ENCODE measurements around the gene TMEM98.

TMEM98 gene, protein sequence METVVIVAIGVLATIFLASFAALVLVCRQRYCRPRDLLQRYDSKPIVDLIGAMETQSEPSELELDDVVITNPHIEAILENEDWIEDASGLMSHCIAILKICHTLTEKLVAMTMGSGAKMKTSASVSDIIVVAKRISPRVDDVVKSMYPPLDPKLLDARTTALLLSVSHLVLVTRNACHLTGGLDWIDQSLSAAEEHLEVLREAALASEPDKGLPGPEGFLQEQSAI

DNA sequence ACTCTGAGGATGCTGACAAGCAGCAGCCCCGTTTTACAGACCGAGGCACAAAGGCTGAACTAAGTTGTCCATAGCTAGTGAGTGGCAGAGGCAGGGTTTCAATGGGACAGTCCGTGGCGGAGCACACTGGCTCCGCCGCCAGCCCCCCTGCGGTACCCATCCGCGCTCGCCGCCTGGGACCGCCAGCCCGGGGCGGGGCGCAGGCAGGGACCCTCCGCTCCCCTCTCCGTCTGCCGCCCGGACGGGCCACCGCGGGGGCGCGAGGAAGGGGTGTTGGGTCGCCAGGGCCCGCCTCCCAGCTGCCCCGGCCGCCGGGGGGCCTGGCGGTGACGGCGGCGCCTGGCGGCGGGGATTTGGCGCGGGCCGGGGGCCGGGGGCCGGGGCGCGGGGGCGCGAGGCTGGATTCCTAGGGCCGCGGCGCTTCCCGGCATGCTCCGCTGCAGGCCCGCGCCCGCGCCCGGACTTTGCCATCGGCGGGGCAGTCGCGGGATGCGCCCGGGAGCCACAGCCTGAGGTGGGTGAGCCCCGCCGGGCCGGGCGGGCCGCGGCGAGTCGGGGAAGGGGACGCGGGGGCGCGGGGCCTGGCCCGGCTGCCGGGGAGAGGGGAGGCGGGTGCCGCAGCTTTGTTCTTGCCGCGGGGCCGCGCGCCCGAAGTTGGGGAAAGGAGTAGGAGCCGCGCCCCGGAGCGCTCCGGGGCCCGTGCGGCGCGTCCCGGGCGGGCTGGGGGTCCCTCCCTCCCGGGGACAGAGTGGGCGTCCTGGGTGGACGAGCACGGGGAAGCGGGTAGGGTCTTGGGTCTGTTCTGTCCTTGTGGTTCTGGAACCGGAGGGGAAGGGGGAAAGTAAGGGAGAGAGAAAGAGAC lies at the start of gene TMEM98:
Gene TMEM98, plus strand, starts transcription at position 430 of the 862 bp plus-strand sequence. CDS start 3,376 bp downstream, outside the sequence.
- TF ChIP-seq, protein P1, sequence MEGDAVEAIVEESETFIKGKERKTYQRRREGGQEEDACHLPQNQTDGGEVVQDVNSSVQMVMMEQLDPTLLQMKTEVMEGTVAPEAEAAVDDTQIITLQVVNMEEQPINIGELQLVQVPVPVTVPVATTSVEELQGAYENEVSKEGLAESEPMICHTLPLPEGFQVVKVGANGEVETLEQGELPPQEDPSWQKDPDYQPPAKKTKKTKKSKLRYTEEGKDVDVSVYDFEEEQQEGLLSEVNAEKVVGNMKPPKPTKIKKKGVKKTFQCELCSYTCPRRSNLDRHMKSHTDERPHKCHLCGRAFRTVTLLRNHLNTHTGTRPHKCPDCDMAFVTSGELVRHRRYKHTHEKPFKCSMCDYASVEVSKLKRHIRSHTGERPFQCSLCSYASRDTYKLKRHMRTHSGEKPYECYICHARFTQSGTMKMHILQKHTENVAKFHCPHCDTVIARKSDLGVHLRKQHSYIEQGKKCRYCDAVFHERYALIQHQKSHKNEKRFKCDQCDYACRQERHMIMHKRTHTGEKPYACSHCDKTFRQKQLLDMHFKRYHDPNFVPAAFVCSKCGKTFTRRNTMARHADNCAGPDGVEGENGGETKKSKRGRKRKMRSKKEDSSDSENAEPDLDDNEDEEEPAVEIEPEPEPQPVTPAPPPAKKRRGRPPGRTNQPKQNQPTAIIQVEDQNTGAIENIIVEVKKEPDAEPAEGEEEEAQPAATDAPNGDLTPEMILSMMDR (IDR thresholded peaks at IDR 0.05; ENCODE audit: unreplicated experiment in 3 of 3): no peak
- Mint-ChIP-seq H3K27me3 (ENCODE audit: low read depth) (no peaks in the 10 kb centered on the region), H3K4me1 (no peaks in the 10 kb centered on the region), H3K9me3 (no peaks in the 10 kb centered on the region), H3K27ac (peak within 1 kb of the TSS; percentile 84 to 93 (median 87)), H3K4me3 (peak within 1 kb of the TSS; percentile 84 to 92 (median 91)), H3K36me3 (ENCODE audit: low read depth) (peaks cover 15% of the 10 kb centered on the region)

DNA sequence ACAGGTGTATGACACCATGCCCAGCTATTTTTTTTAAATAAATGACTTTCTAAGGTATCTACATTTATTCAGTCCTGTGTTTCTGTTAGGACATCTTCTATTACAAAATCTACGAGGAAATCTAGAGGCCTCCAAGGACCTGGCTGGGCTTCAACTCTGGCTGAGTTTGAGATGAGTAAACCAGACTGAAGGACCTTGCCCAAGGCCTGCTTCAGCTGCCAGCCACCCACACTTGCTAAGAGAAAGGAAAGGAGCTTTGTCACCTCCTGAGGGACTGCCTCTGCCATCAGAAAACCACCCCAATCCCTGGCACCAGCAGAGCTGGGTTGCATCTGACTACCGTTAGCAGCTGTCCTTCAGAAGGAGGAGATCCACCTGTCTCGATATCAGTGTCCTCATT lies 49.7 kb upstream of the TMEM98 start:
- peaks cover 15% of the 10 kb centered on the region for H3K4me1 Mint-ChIP-seq
- H3K36me3 Mint-ChIP-seq (ENCODE audit: low read depth): no peaks in the 10 kb centered on the region
- H3K27ac Mint-ChIP-seq: no peak overlapping the region
- no peaks in the 10 kb centered on the region for H3K9me3 Mint-ChIP-seq
- peaks cover 31% of the 10 kb centered on the region for H3K27me3 Mint-ChIP-seq (ENCODE audit: low read depth)
- TF ChIP-seq, protein P1 (IDR thresholded peaks at IDR 0.05; ENCODE audit: unreplicated experiment in 3 of 3): no peak
- H3K4me3 Mint-ChIP-seq: peak overlapping the region; percentile 56 to 94 (median 92)

DNA sequence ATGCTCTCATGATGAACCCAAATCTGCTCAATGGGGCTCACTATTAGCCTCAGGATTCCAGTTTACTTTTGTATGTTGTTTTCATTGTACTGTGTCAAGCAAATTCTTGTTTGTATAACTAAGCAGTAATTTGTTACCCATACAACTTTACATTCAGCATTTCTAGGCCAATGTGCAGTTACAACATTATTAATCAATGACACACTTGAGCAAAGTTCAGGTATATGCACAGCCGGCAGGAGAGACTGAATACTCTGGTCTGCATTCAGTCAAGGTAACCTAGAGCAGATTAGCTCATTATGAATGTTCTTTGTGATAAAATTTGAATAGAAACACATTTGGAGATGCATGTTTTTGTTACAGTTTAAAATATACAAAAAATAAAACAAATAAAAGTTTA lies 48.8 kb upstream of the TMEM98 start:
- no peak overlapping the region for H3K4me3 Mint-ChIP-seq
- TF ChIP-seq, protein P1 (IDR thresholded peaks at IDR 0.05; ENCODE audit: unreplicated experiment in 3 of 3): no peak
- H3K27ac Mint-ChIP-seq: no peak overlapping the region
- no peaks in the 10 kb centered on the region for H3K9me3 Mint-ChIP-seq
- peaks cover 15% of the 10 kb centered on the region for H3K4me1 Mint-ChIP-seq
- no peaks in the 10 kb centered on the region for H3K36me3 Mint-ChIP-seq (ENCODE audit: low read depth)
- peaks cover 29% of the 10 kb centered on the region for H3K27me3 Mint-ChIP-seq (ENCODE audit: low read depth)

DNA sequence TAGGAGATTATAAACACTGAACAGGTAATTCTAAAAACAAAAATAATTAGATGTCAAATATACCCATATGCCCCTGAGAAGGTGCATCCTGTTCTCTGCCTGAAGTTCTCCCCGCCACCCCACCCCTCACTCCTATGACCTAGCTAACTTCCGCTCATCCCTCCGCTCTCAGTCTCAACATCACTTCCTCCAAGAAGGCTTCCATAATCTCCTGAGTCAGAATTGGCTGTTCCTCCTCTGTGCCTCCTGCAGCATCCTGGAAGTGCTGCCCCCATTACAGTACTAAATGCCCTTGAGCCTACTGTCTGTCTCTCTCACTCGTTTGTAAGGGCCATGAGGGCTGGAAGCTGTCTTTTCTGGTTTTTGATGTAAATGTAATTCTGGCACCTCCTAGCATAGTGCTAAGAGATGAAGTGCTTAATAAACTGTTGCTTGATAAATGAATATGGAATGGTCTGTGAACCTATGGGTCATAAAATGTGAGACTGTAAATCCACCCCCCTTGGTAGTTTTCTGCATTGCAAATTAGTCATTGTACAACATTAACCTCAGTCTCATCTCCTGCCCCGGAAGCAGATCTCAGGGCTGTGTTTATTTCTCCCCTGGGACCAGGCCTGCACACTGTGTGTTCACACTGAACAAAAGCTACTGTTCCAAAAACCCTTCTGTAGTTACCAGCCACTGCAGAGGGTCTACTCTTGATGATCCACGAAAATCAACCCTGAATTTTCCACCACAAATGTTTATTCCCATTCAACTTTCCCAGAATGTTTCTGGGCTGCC lies 47.1 kb upstream of the TMEM98 start:
- H3K27ac Mint-ChIP-seq: no peak overlapping the region
- H3K36me3 Mint-ChIP-seq (ENCODE audit: low read depth): no peaks in the 10 kb centered on the region
- H3K4me3 Mint-ChIP-seq: peak overlapping the region in 2 of 3 experiments; percentile 28 to 53
- H3K4me1 Mint-ChIP-seq: peaks cover 14% of the 10 kb centered on the region
- TF ChIP-seq, protein P1 (IDR thresholded peaks at IDR 0.05; ENCODE audit: unreplicated experiment in 3 of 3): no peak
- peaks cover 28% of the 10 kb centered on the region for H3K27me3 Mint-ChIP-seq (ENCODE audit: low read depth)
- H3K9me3 Mint-ChIP-seq: no peaks in the 10 kb centered on the region

DNA sequence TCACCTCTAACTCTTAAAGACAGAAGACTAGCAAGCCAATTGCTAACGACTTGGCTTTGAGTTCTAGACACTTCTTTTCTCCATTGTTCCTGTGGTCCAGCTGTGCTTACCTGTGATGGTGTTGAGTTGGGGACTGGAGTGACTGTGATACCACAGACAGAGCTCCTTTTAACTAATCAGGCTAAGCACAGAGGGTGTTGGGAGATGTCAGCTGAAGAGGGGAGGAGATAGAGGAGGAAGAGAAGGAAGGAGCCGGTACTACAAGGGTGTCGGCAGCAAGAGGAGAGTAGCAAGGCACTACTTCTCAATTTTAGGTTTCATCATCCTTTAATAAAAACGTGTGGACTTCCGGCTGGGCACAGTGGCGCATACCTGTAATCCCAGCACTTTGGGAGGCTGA lies 45.9 kb upstream of the TMEM98 start:
- H3K36me3 Mint-ChIP-seq (ENCODE audit: low read depth): no peaks in the 10 kb centered on the region
- no peaks in the 10 kb centered on the region for H3K9me3 Mint-ChIP-seq
- no peak overlapping the region for H3K27ac Mint-ChIP-seq
- H3K4me1 Mint-ChIP-seq: peaks cover 10% of the 10 kb centered on the region
- no peak overlapping the region for H3K4me3 Mint-ChIP-seq
- peaks cover 29% of the 10 kb centered on the region for H3K27me3 Mint-ChIP-seq (ENCODE audit: low read depth)
- TF ChIP-seq, protein P1 (IDR thresholded peaks at IDR 0.05; ENCODE audit: unreplicated experiment in 3 of 3): no peak

All from nephron (organoid).